Measurements from ENCODE around the gene GALNT15. TPM values are rescaled to one million over a fixed set of nuclear protein-coding genes. Genes with fewer than 3 reads are reported as not detected.

Gene GALNT15
- total RNA-seq, 1 donor from 2014 or later, result 0.95 TPM

- FAIRE-seq (no peak), DNase-seq (ENCODE audit: low read depth) (no peak)
- Histone ChIP-seq H3K4me2 (ENCODE audit: low read length) (no peak overlapping the region), H3K79me2 (ENCODE audit: insufficient read depth, low read length) (no peaks in the 10 kb centered on the region), H3K27me3 (ENCODE audit: insufficient read depth, low read length) (no peaks in the 10 kb centered on the region), H3K9ac (ENCODE audit: low read length) (no peak overlapping the region), H4K20me1 (ENCODE audit: insufficient read depth, low read length) (no peaks in the 10 kb centered on the region), H2AFZ (ENCODE audit: low read depth, low read length) (no peak overlapping the region), H3K36me3 (ENCODE audit: insufficient read depth, low read length) (no peaks in the 10 kb centered on the region), H3K4me1 (ENCODE audit: insufficient read depth, low read length) (no peaks in the 10 kb centered on the region), H3K4me3 (ENCODE audit: insufficient read depth, low read depth, low read length) (no peak overlapping the region), H3K9me3 (ENCODE audit: insufficient read depth, low read depth, low read length) (no peaks in the 10 kb centered on the region), H3K27ac (ENCODE audit: low read depth, low read length) (no peak overlapping the region)
- TF ChIP-seq CTCF (IDR thresholded peaks at IDR 0.05; ENCODE audit: insufficient read depth, low read depth, low read length) (no peak), EZH2 (IDR thresholded peaks at IDR 0.05; ENCODE audit: insufficient read depth, low read length) (no peak)
- H3K27me3 Mint-ChIP-seq (ENCODE audit: low read depth, unreplicated experiment), result peaks cover 5% of the 10 kb centered on the region
- H3K36me3 Mint-ChIP-seq (ENCODE audit: low read depth, unreplicated experiment), result no peaks in the 10 kb centered on the region
- peaks cover 7% of the 10 kb centered on the region for H3K4me1 Mint-ChIP-seq (ENCODE audit: low read depth, unreplicated experiment)
- no peak overlapping the region for H3K4me3 Mint-ChIP-seq (ENCODE audit: unreplicated experiment)
- peaks cover 2% of the 10 kb centered on the region for H3K9me3 Mint-ChIP-seq (ENCODE audit: unreplicated experiment)
- H3K27ac Mint-ChIP-seq (ENCODE audit: unreplicated experiment), result peak overlapping the region; percentile 30
These were observed 36.9 kb downstream of the GALNT15 start for GRCh38 chr3:16211176-16211904.

GRCh38 chr3:16214366-16214765, 39.9 kb downstream of the GALNT15 start:
- Mint-ChIP-seq H3K4me3 (ENCODE audit: unreplicated experiment) (no peak overlapping the region), H3K27me3 (ENCODE audit: low read depth, unreplicated experiment) (peaks cover 5% of the 10 kb centered on the region), H3K9me3 (ENCODE audit: unreplicated experiment) (peaks cover 2% of the 10 kb centered on the region), H3K36me3 (ENCODE audit: low read depth, unreplicated experiment) (no peaks in the 10 kb centered on the region), H3K4me1 (ENCODE audit: low read depth, unreplicated experiment) (peaks cover 7% of the 10 kb centered on the region), H3K27ac (ENCODE audit: unreplicated experiment) (no peak overlapping the region)
- no peak overlapping the region for H3K4me2 ChIP-seq (ENCODE audit: low read length)
- TF ChIP-seq CTCF (IDR thresholded peaks at IDR 0.05; ENCODE audit: insufficient read depth, low read depth, low read length) (no peak), EZH2 (IDR thresholded peaks at IDR 0.05; ENCODE audit: insufficient read depth, low read length) (no peak)
- no peaks in the 10 kb centered on the region for H3K27me3 ChIP-seq (ENCODE audit: insufficient read depth, low read length)
- H3K9ac ChIP-seq (ENCODE audit: low read length), result no peak overlapping the region
- no peak overlapping the region for H3K27ac ChIP-seq (ENCODE audit: low read depth, low read length)
- H3K79me2 ChIP-seq (ENCODE audit: insufficient read depth, low read length), result no peaks in the 10 kb centered on the region
- no peak overlapping the region for H2AFZ ChIP-seq (ENCODE audit: low read depth, low read length)
- H3K36me3 ChIP-seq (ENCODE audit: insufficient read depth, low read length), result no peaks in the 10 kb centered on the region
- no peaks in the 10 kb centered on the region for H3K9me3 ChIP-seq (ENCODE audit: insufficient read depth, low read depth, low read length)
- DNase-seq (ENCODE audit: low read depth) (no peak), FAIRE-seq (no peak)
- H3K4me1 ChIP-seq (ENCODE audit: insufficient read depth, low read length), result no peaks in the 10 kb centered on the region
- H3K4me3 ChIP-seq (ENCODE audit: insufficient read depth, low read depth, low read length), result no peak overlapping the region
- no peaks in the 10 kb centered on the region for H4K20me1 ChIP-seq (ENCODE audit: insufficient read depth, low read length)

- Histone ChIP-seq H3K36me3 (ENCODE audit: insufficient read depth, low read length) (no peaks in the 10 kb centered on the region), H3K4me3 (ENCODE audit: insufficient read depth, low read depth, low read length) (no peak overlapping the region), H3K4me1 (ENCODE audit: insufficient read depth, low read length) (no peaks in the 10 kb centered on the region), H4K20me1 (ENCODE audit: insufficient read depth, low read length) (no peaks in the 10 kb centered on the region), H3K27ac (ENCODE audit: low read depth, low read length) (no peak overlapping the region), H3K79me2 (ENCODE audit: insufficient read depth, low read length) (no peaks in the 10 kb centered on the region), H2AFZ (ENCODE audit: low read depth, low read length) (no peak overlapping the region), H3K4me2 (ENCODE audit: low read length) (no peak overlapping the region), H3K9me3 (ENCODE audit: insufficient read depth, low read depth, low read length) (no peaks in the 10 kb centered on the region), H3K27me3 (ENCODE audit: insufficient read depth, low read length) (no peaks in the 10 kb centered on the region), H3K9ac (ENCODE audit: low read length) (no peak overlapping the region)
- peaks cover 2% of the 10 kb centered on the region for H3K9me3 Mint-ChIP-seq (ENCODE audit: unreplicated experiment)
- H3K36me3 Mint-ChIP-seq (ENCODE audit: low read depth, unreplicated experiment), result no peaks in the 10 kb centered on the region
- DNase-seq (ENCODE audit: low read depth) (no peak), FAIRE-seq (no peak)
- H3K27me3 Mint-ChIP-seq (ENCODE audit: low read depth, unreplicated experiment), result peaks cover 5% of the 10 kb centered on the region
- TF ChIP-seq CTCF (IDR thresholded peaks at IDR 0.05; ENCODE audit: insufficient read depth, low read depth, low read length) (no peak), EZH2 (IDR thresholded peaks at IDR 0.05; ENCODE audit: insufficient read depth, low read length) (no peak)
- H3K4me1 Mint-ChIP-seq (ENCODE audit: low read depth, unreplicated experiment), result peaks cover 2% of the 10 kb centered on the region
- H3K27ac Mint-ChIP-seq (ENCODE audit: unreplicated experiment), result no peak overlapping the region
- no peak overlapping the region for H3K4me3 Mint-ChIP-seq (ENCODE audit: unreplicated experiment)
These were observed 42.0 kb downstream of the GALNT15 start for GRCh38 chr3:16216373-16216935.

Data from astrocyte (in vitro differentiated cells and primary cell).